Subcutaneous abdominal adipose tissue (tissue), 5 donors: Measurements from ENCODE around the gene IDH2.
"Not testable (repeated sequence)": the region's sequence is repeated elsewhere in the genome, so short reads cannot be mapped to it uniquely, and the experiment has no call there.

Source experiments
- H3K27ac ChIP-seq: one replicate; pipeline ENCODE4 v1.7.0; 2013; ENCODE audit warnings: low read depth, mild to moderate bottlenecking, inconsistent platforms, low read length, moderate library complexity
- H3K27me3 ChIP-seq, 5 donors: one replicate each; pipeline ENCODE4 v1.7.0; 2013; ENCODE audit warnings: low read length in 5 of 5, inconsistent platforms in 1 of 5; ENCODE audit not compliant: control insufficient read depth in 5 of 5, insufficient read depth in 4 of 5
- H3K36me3 ChIP-seq, 5 donors: one replicate each; pipeline ENCODE4 v1.7.0; 2013; ENCODE audit warnings: low read length in 5 of 5; ENCODE audit not compliant: control insufficient read depth in 5 of 5, insufficient read depth in 5 of 5
- H3K4me1 ChIP-seq, 5 donors: one replicate each; pipeline ENCODE4 v1.7.0; 2013; ENCODE audit warnings: low read length in 5 of 5, mild to moderate bottlenecking in 3 of 5, moderate library complexity in 1 of 5; ENCODE audit not compliant: control insufficient read depth in 5 of 5, insufficient read depth in 5 of 5
- H3K4me3 ChIP-seq, 5 donors: one replicate each; pipeline ENCODE4 v1.7.0; 2013; ENCODE audit warnings: low read length in 5 of 5, low read depth in 1 of 5
- H3K9ac ChIP-seq, 5 donors: one replicate each; pipeline ENCODE4 v1.7.0; 2013; ENCODE audit warnings: low read length in 5 of 5, mild to moderate bottlenecking in 4 of 5, moderate library complexity in 3 of 5
- H3K9me3 ChIP-seq, 5 donors: one replicate each; pipeline ENCODE4 v1.7.0; 2013; ENCODE audit warnings: low read length in 5 of 5; ENCODE audit not compliant: control insufficient read depth in 5 of 5
- donor health status: healthy.
- donor health status: healthy.
- donor health status: healthy.
- donor health status: healthy.
- donor health status: healthy.

IDH2 gene

GRCh38 chr15:90115783-90116182, 13.5 kb upstream of the IDH2 start:
- Histone ChIP-seq H3K9me3 (peaks cover 3 to 16% (median 11%) of the 10 kb centered on the region in 5 donors), H3K4me1 (no peaks in the 10 kb centered on the region), H3K36me3 (no peaks in the 10 kb centered on the region), H3K9ac (no peak overlapping the region), H3K27me3 (no peaks in the 10 kb centered on the region), H3K27ac (no peak overlapping the region), H3K4me3 (no peak overlapping the region)

GRCh38 chr15:90114451-90114901, 12.2 kb upstream of the IDH2 start:
- Histone ChIP-seq H3K27ac (no peak overlapping the region), H3K9me3 (peaks cover 3 to 16% (median 11%) of the 10 kb centered on the region in 5 donors)

DNA sequence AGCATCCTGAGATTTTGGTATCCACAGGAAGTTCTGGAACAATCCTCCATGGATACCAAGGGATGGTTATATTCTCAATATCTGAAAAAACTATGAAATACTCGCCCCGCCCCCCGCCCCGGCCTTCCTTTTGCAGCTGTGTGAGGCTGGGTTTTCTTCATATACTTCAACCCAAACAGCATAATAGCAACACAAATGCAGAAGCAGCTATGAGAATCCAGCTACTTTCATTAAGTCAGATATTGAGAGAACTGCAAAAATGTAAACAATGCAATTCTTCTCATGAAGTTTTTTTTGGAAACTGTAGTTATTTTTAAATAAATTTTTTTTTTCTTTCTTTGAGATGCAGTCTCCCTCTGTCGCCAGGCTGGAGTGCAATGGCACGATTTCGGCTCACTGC, 10.9 kb upstream of the IDH2 start:
- H3K27me3 ChIP-seq: no peaks in the 10 kb centered on the region
- no peaks in the 10 kb centered on the region for H3K4me1 ChIP-seq
- peaks cover 3 to 16% (median 11%) of the 10 kb centered on the region in 5 donors for H3K9me3 ChIP-seq
- H3K27ac ChIP-seq: no peak overlapping the region
- no peaks in the 10 kb centered on the region for H3K36me3 ChIP-seq
- H3K4me3 ChIP-seq: no peak overlapping the region
- H3K9ac ChIP-seq: no peak overlapping the region

More at GRCh38 chr15:90114451-90114901, 12.2 kb upstream of the IDH2 start:
- no peak overlapping the region for H3K9ac ChIP-seq
- no peaks in the 10 kb centered on the region for H3K36me3 ChIP-seq
- H3K4me1 ChIP-seq: no peaks in the 10 kb centered on the region
- no peaks in the 10 kb centered on the region for H3K27me3 ChIP-seq
- H3K4me3 ChIP-seq: no peak overlapping the region

GRCh38 chr15:90109163-90109751, 7.0 kb upstream of the IDH2 start:
- H3K4me3 ChIP-seq, H3K36me3 ChIP-seq, H3K9me3 ChIP-seq: not testable (repeated sequence)

GRCh38 chr15:90108038-90108437, 5.8 kb upstream of the IDH2 start:
- not testable (repeated sequence) for H3K9ac ChIP-seq, H3K27ac ChIP-seq, H3K4me3 ChIP-seq, H3K36me3 ChIP-seq, H3K9me3 ChIP-seq, H3K27me3 ChIP-seq
- peaks cover 0 to 26% (median 11%) of the 10 kb centered on the region in 5 donors for H3K4me1 ChIP-seq

More at GRCh38 chr15:90109163-90109751, 7.0 kb upstream of the IDH2 start:
- H3K27ac ChIP-seq, H3K27me3 ChIP-seq, H3K9ac ChIP-seq: not testable (repeated sequence)
- peaks cover 0 to 22% (median 11%) of the 10 kb centered on the region in 5 donors for H3K4me1 ChIP-seq

DNA sequence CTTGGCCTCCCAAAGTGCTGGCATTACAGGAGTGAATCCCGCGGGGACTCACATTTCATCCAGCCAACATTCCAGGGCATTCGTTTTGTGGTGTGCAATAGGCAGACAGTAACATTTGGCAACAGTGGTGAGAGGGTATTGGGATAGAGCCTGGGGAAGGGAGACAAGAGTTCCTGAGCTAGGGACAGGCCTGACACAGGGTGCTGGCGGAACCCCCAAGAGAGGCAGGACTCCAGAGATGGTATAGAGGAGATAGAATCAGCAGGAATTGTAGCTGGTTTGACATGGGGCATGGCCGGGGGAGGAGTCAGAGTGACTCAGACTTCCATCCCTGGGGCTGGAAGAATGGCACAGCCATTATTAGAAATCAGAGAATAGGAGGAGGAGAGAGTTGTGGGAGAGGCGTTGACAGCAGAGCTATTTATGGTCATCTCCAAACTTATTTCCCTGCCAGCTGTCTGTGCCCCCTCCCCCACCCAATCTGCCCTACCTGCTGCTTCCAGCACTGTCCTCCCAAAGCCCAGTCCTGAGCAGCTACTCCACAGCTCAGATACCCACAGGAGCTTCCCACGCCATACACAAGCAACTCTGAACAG, 4.4 kb upstream of the IDH2 start:
- H3K4me1 ChIP-seq: peaks cover 0 to 33% (median 20%) of the 10 kb centered on the region in 5 donors
- H3K27me3 ChIP-seq: no peaks in the 10 kb centered on the region
- H3K9me3 ChIP-seq: no peaks in the 10 kb centered on the region
- H3K36me3 ChIP-seq: no peaks in the 10 kb centered on the region
- no peak overlapping the region for H3K27ac ChIP-seq
- no peak overlapping the region for H3K9ac ChIP-seq
- H3K4me3 ChIP-seq: no peak overlapping the region

DNA sequence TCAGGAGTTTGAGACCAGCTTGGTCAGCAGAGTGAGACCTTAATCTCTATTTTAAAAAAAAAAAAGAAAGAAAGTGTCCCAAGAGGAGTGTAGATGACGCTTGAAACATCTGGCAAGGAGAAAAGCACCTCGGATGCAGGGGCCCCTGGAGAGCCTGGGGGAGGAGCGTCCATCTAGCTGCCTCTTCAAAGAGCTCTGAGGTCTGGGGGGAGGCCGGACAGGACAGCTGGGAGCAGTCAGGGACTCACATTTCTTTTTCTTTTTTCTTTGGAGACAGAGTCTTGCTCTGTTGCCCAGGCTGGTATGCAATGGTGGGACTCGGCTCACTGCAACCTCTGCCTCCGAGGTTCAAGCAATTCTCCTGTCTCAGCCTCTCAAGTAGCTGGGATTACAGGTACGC, 3.3 kb upstream of the IDH2 start:
- Histone ChIP-seq H3K4me3 (no peak overlapping the region), H3K9me3 (no peaks in the 10 kb centered on the region), H3K36me3 (no peaks in the 10 kb centered on the region), H3K27ac (no peak overlapping the region), H3K4me1 (peaks cover 6 to 44% (median 31%) of the 10 kb centered on the region in 5 donors), H3K9ac (no peak overlapping the region), H3K27me3 (no peaks in the 10 kb centered on the region)

- Histone ChIP-seq H3K27ac (no peak overlapping the region), H3K4me3 (no peak overlapping the region), H3K36me3 (no peaks in the 10 kb centered on the region), H3K27me3 (no peaks in the 10 kb centered on the region), H3K4me1 (peaks cover 6 to 54% (median 40%) of the 10 kb centered on the region in 5 donors), H3K9ac (no peak overlapping the region), H3K9me3 (no peaks in the 10 kb centered on the region)
These were observed 2.3 kb upstream of the IDH2 start for GRCh38 chr15:90104551-90104950.

DNA sequence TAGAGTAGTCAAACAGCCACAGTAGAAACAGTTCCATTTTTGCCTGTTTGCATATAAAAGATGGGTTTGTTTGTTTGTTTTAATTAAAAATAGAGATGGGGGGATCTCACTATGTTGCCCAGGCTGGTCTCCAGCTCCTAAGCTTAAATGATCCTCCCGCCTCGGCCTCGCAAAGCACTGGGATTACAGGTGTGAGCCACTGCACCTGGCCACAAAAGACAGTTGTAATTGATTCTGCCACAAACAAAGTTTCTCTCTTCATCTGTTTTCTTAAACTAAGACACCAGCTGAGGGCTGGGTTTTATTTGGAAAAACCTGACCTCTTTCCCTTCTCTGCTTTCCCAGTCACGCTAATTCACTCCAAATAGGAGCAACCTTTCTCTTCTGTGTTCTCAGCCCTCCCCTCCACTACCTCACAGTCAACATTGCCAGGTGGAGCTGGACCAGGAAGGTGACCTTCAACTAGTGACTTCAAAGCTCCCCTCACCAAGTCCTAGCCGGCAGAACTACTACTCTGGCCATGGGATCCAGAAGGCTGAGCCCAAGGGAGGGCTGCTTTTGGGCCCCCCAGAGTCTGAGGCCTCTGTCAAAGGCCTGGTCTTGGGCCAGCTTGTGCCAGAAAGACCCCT, 1.5 kb upstream of the IDH2 start:
- H3K27ac ChIP-seq: no peak overlapping the region

More for the DNA sequence above, 1.5 kb upstream of the IDH2 start:
- Histone ChIP-seq H3K9ac (no peak overlapping the region), H3K4me1 (peaks cover 6 to 60% (median 43%) of the 10 kb centered on the region in 5 donors), H3K4me3 (no peak overlapping the region), H3K9me3 (no peaks in the 10 kb centered on the region), H3K27me3 (no peaks in the 10 kb centered on the region), H3K36me3 (no peaks in the 10 kb centered on the region)
